ENCODE measurements around the gene ADRM1. TPM values are rescaled to one million over a fixed set of nuclear protein-coding genes. Genes with fewer than 3 reads are reported as not detected.

Gene ADRM1
- total RNA-seq, 1 donor from 2014 or later = 79.9 TPM

GRCh38 chr20:62275219-62275618 is 27.6 kb upstream of the ADRM1 start:
- DNase-seq (ENCODE audit: low spot score) = no peak
- intact Hi-C loops (cut with DNase I) = no loop called here

GRCh38 chr20:62276439-62276838 is 26.4 kb upstream of the ADRM1 start:
- DNase-seq (ENCODE audit: low spot score) = no peak
- intact Hi-C loops (cut with DNase I) = no loop called here

- DNase-seq (ENCODE audit: low spot score) = no peak
- intact Hi-C loops (cut with DNase I) = no loop called here
These were observed 25.5 kb upstream of the ADRM1 start for GRCh38 chr20:62277253-62277652.

GRCh38 chr20:62280303-62280702 is 22.5 kb upstream of the ADRM1 start:
- intact Hi-C loops (cut with DNase I) = no loop called here
- DNase-seq (ENCODE audit: low spot score) = no peak

- intact Hi-C loops (cut with DNase I) = no loop called here
These were observed 21.4 kb upstream of the ADRM1 start for GRCh38 chr20:62281161-62281933.

GRCh38 chr20:62282103-62282502 is 20.7 kb upstream of the ADRM1 start:
- intact Hi-C loops (cut with DNase I) = no loop called here

More at GRCh38 chr20:62281161-62281933, 21.4 kb upstream of the ADRM1 start:
- DNase-seq (ENCODE audit: low spot score) = no peak

GRCh38 chr20:62282877-62283503 is 19.8 kb upstream of the ADRM1 start:
- intact Hi-C loops (cut with DNase I) = no loop called here
- peak; percentile 84 for DNase-seq (ENCODE audit: low spot score)

More at GRCh38 chr20:62282103-62282502, 20.7 kb upstream of the ADRM1 start:
- no peak for DNase-seq (ENCODE audit: low spot score)

GRCh38 chr20:62284448-62284847 is 18.3 kb upstream of the ADRM1 start:
- intact Hi-C loops (cut with DNase I) = no loop called here
- no peak for DNase-seq (ENCODE audit: low spot score)

GRCh38 chr20:62285151-62285550 is 17.6 kb upstream of the ADRM1 start:
- intact Hi-C loops (cut with DNase I) = no loop called here
- no peak for DNase-seq (ENCODE audit: low spot score)

GRCh38 chr20:62285722-62286121 is 17.1 kb upstream of the ADRM1 start:
- no peak for DNase-seq (ENCODE audit: low spot score)
- intact Hi-C loops (cut with DNase I) = no loop called here

- intact Hi-C loops (cut with DNase I) = no loop called here
- DNase-seq (ENCODE audit: low spot score) = no peak
These were observed 16.2 kb upstream of the ADRM1 start for GRCh38 chr20:62286493-62287064.

GRCh38 chr20:62287129-62287528 is 15.7 kb upstream of the ADRM1 start:
- intact Hi-C loops (cut with DNase I) = no loop called here
- DNase-seq (ENCODE audit: low spot score) = no peak

- no peak for DNase-seq (ENCODE audit: low spot score)
- intact Hi-C loops (cut with DNase I) = no loop called here
These were observed 14.8 kb upstream of the ADRM1 start for GRCh38 chr20:62287759-62288534.

GRCh38 chr20:62288535-62289105 is 14.2 kb upstream of the ADRM1 start:
- no peak for DNase-seq (ENCODE audit: low spot score)
- intact Hi-C loops (cut with DNase I) = no loop called here

GRCh38 chr20:62289131-62289530 is 13.7 kb upstream of the ADRM1 start:
- intact Hi-C loops (cut with DNase I) = no loop called here
- DNase-seq (ENCODE audit: low spot score) = no peak

GRCh38 chr20:62289898-62290297 is 12.9 kb upstream of the ADRM1 start:
- DNase-seq (ENCODE audit: low spot score) = no peak
- intact Hi-C loops (cut with DNase I) = no loop called here

GRCh38 chr20:62291251-62292066 is 11.3 kb upstream of the ADRM1 start:
- no peak for DNase-seq (ENCODE audit: low spot score)

GRCh38 chr20:62292108-62292507 is 10.7 kb upstream of the ADRM1 start:
- DNase-seq (ENCODE audit: low spot score) = no peak
- intact Hi-C loops (cut with DNase I) = no loop called here

More at GRCh38 chr20:62291251-62292066, 11.3 kb upstream of the ADRM1 start:
- intact Hi-C loops (cut with DNase I) = no loop called here

Data from cardiac septum (tissue), 1 donor.